ENCODE measurements around the gene RFTN1. TPM values are rescaled to one million over a fixed set of nuclear protein-coding genes. Genes with fewer than 3 reads are reported as not detected.

RFTN1 gene
- polyA plus RNA-seq, 3 donors: 17.4 to 28.0 (median 27.2) TPM

GRCh38 chr3:16426029-16426400 lies 87.5 kb downstream of the RFTN1 start:
- Mint-ChIP-seq H3K9me3 (peaks cover 0 to 3% (median 0%) of the 10 kb centered on the region in 7 donors), H3K27ac (no peak overlapping the region), H3K27me3 (ENCODE audit: low read depth in 3 of 3) (peaks cover 0 to 1% (median 0%) of the 10 kb centered on the region in 3 donors), H3K4me3 (no peak overlapping the region), H3K4me1 (peaks cover 13% of the 10 kb centered on the region), H3K36me3 (peaks cover 19 to 21% of the 10 kb centered on the region in 2 donors)
- Histone ChIP-seq H3K4me3 (replicated peaks in 1 of 3; ENCODE audit: low read depth in 2 of 3, low read length in 3 of 3) (no peak overlapping the region), H3K27me3 (ENCODE audit: control insufficient read depth in 2 of 2, insufficient read depth in 2 of 2, low read length in 2 of 2) (no peaks in the 10 kb centered on the region), H4K20me1 (ENCODE audit: insufficient read depth, low read length) (peaks cover 36% of the 10 kb centered on the region), H3K4me1 (ENCODE audit: control insufficient read depth in 1 of 2, insufficient read depth in 2 of 2, low read length in 2 of 2) (peaks cover 0 to 8% of the 10 kb centered on the region in 2 donors), H3K9me3 (replicated peaks in 1 of 2; ENCODE audit: control insufficient read depth in 1 of 2, insufficient read depth in 1 of 2, low read length in 2 of 2) (no peaks in the 10 kb centered on the region), H3K4me2 (replicated peaks; ENCODE audit: extremely low read depth, low read length, poor library complexity, severe bottlenecking) (no peak overlapping the region), H3K79me2 (ENCODE audit: insufficient read depth, low read length) (no peaks in the 10 kb centered on the region), H3K9ac (ENCODE audit: insufficient read depth, low read length, poor library complexity, severe bottlenecking) (no peak overlapping the region), H2AFZ (ENCODE audit: insufficient read depth, low read depth, low read length, poor library complexity, severe bottlenecking) (no peak overlapping the region), H3K27ac (ENCODE audit: low read depth in 1 of 2, low read length in 2 of 2) (no peak overlapping the region), H3K36me3 (replicated peaks in 1 of 2; ENCODE audit: control insufficient read depth in 1 of 2, insufficient read depth in 2 of 2, low read length in 2 of 2) (peaks cover 0 to 12% of the 10 kb centered on the region in 2 donors)
- intact Hi-C loops (cut with micrococcal nuclease): no loop called here
- no peak for DNase-seq
- 94% methylated on average over 9 of the region's 13 CpGs for WGBS (ENCODE audit: insufficient coverage)
- no peak for TF ChIP-seq CTCF (IDR thresholded peaks at IDR 0.05)

GRCh38 chr3:16425398-16426028 lies 88.0 kb downstream of the RFTN1 start:
- no peak for DNase-seq
- 93% methylated on average over 3 of the region's 12 CpGs for WGBS (ENCODE audit: insufficient coverage)
- H3K27ac ChIP-seq (ENCODE audit: low read depth in 1 of 2, low read length in 2 of 2): no peak overlapping the region
- Mint-ChIP-seq H3K9me3 (peaks cover 0 to 3% (median 0%) of the 10 kb centered on the region in 7 donors), H3K4me3 (no peak overlapping the region), H3K4me1 (peaks cover 13% of the 10 kb centered on the region), H3K27ac (no peak overlapping the region), H3K27me3 (ENCODE audit: low read depth in 3 of 3) (peaks cover 0 to 1% (median 0%) of the 10 kb centered on the region in 3 donors), H3K36me3 (peaks cover 14 to 18% of the 10 kb centered on the region in 2 donors)
- no peak overlapping the region for H3K4me3 ChIP-seq (replicated peaks in 1 of 3; ENCODE audit: low read depth in 2 of 3, low read length in 3 of 3)
- intact Hi-C loops (cut with micrococcal nuclease): no loop called here
- no peaks in the 10 kb centered on the region for H3K27me3 ChIP-seq (ENCODE audit: control insufficient read depth in 2 of 2, insufficient read depth in 2 of 2, low read length in 2 of 2)
- TF ChIP-seq CTCF (IDR thresholded peaks at IDR 0.05): no peak
- no peak overlapping the region for H2AFZ ChIP-seq (ENCODE audit: insufficient read depth, low read depth, low read length, poor library complexity, severe bottlenecking)
- H3K4me2 ChIP-seq (replicated peaks; ENCODE audit: extremely low read depth, low read length, poor library complexity, severe bottlenecking): no peak overlapping the region
- peaks cover 0 to 9% of the 10 kb centered on the region in 2 donors for H3K36me3 ChIP-seq (replicated peaks in 1 of 2; ENCODE audit: control insufficient read depth in 1 of 2, insufficient read depth in 2 of 2, low read length in 2 of 2)
- H3K9ac ChIP-seq (ENCODE audit: insufficient read depth, low read length, poor library complexity, severe bottlenecking): no peak overlapping the region
- H3K9me3 ChIP-seq (replicated peaks in 1 of 2; ENCODE audit: control insufficient read depth in 1 of 2, insufficient read depth in 1 of 2, low read length in 2 of 2): no peaks in the 10 kb centered on the region
- H4K20me1 ChIP-seq (ENCODE audit: insufficient read depth, low read length): peaks cover 36% of the 10 kb centered on the region
- no peaks in the 10 kb centered on the region for H3K79me2 ChIP-seq (ENCODE audit: insufficient read depth, low read length)
- peaks cover 0 to 8% of the 10 kb centered on the region in 2 donors for H3K4me1 ChIP-seq (ENCODE audit: control insufficient read depth in 1 of 2, insufficient read depth in 2 of 2, low read length in 2 of 2)
